K562 (cell line): Measurements from ENCODE around the gene FAM117B. TPM values are rescaled to one million over a fixed set of nuclear protein-coding genes. Genes with fewer than 3 reads are reported as not detected.

Experiments used
- ARID4B ChIP-seq: sonication (generic); formaldehyde crosslinking; IDR thresholded peaks from 2 replicates; pipeline ENCODE4 v1.8.0; 2022; ENCODE audit warnings: mild to moderate bottlenecking, missing genetic modification reagents
- CC2D1A ChIP-seq: fragments of 450-650 bp; IDR thresholded peaks from 2 replicates; pipeline ENCODE4 v1.6.1; 2017; ENCODE audit warnings: mild to moderate bottlenecking
- MEIS2 ChIP-seq: fragments of 450-650 bp; IDR thresholded peaks from 2 replicates; pipeline ENCODE4 v1.6.1; 2014; ENCODE audit warnings: mild to moderate bottlenecking; ENCODE audit not compliant: partially characterized antibody
- NR2C2 ChIP-seq, 2 experiments: fragments of 200-800 bp in 1 of 2; sonication (Bioruptor generic) in 1 of 2; sonication (generic) in 1 of 2; formaldehyde crosslinking in 1 of 2; IDR thresholded peaks; 2 replicates each; pipeline versions ENCODE4 v1.6.1 to v1.8.0; 2016 to 2022; ENCODE audit warnings: mild to moderate bottlenecking in 1 of 2, missing compliant biosample characterization in 1 of 2, missing genetic modification characterization in 1 of 2, missing genetic modification reagents in 1 of 2
- RBM22 ChIP-seq: fragments of 200-400 bp; formaldehyde crosslinking; IDR thresholded peaks from 2 replicates; pipeline ENCODE4 v1.6.1; 2018; ENCODE audit warnings: low read length, low read depth; ENCODE audit not compliant: poor library complexity, severe bottlenecking
- REST ChIP-seq, 2 experiments: fragments of 450-650 bp; formaldehyde crosslinking in 1 of 2; IDR thresholded peaks; 2 replicates each; pipeline versions ENCODE4 v1.4.0 to v1.6.1; 2014 to 2020; ENCODE audit warnings: mild to moderate bottlenecking in 2 of 2, borderline replicate concordance in 1 of 2, low read depth in 1 of 2
- RNF219 ChIP-seq: fragments of 250-450 bp; sonication (Bioruptor Pico); IDR thresholded peaks from 2 replicates; pipeline ENCODE4 v1.5.0; 2022; ENCODE audit warnings: mild to moderate bottlenecking
- TEAD2 ChIP-seq: fragments of 450-650 bp; IDR thresholded peaks from 2 replicates; pipeline ENCODE4 v1.6.1; 2016; ENCODE audit warnings: missing genetic modification characterization, control low read depth, missing compliant biosample characterization
- TEAD4 ChIP-seq, 2 experiments: sonication (generic) in 1 of 2; formaldehyde crosslinking in 1 of 2; IDR thresholded peaks; 2 replicates each; pipeline versions ENCODE4 v1.6.1 to v1.8.0; 2012 to 2022; ENCODE audit warnings: borderline replicate concordance in 1 of 2, inconsistent platforms in 1 of 2, low read length in 1 of 2, mild to moderate bottlenecking in 1 of 2, missing genetic modification reagents in 1 of 2
- polyA plus RNA-seq, 8 experiments: library from polyadenylated mRNA; depleted of rRNA in 4 of 8; stranded (reverse) in 5 of 8; unstranded in 3 of 8; fragments of >200 nt; fragmentation: Nextera tagmentation in 2 of 8; fragmentation: Illumina TruSeq in 1 of 8; extraction: Ambion mirVana in 2 of 8; extraction: Trizol in 1 of 8; gene quantifications; 2 replicates each; pipeline versions ENCODE4 v1.2.1 to v1.2.3, GENCODE V29; 2011 to 2014; ENCODE audit warnings: inconsistent platforms in 1 of 8, missing spikeins in 1 of 8
- total RNA-seq, 7 experiments: library from RNA; depleted of rRNA in 6 of 7; stranded (reverse); fragments of >200 nt in 6 of 7; fragmentation: Illumina TruSeq in 2 of 7; extraction: Trizol in 2 of 7; gene quantifications; 2 replicates each; pipeline versions ENCODE4 v1.2.1 to v1.2.3, GENCODE V29; 2011 to 2021; ENCODE audit warnings: low replicate concordance in 1 of 7

FAM117B gene
- total and polyA plus RNA-seq, 9 of the 15 experiments (the other 6 are each of a cell fraction or from before 2014, with no cell fraction given), result 1.6 to 5.2 (median 2.6) TPM

GRCh38 chr2:202588647-202589581 lies 45.9 kb upstream of the FAM117B start (continued):
- TF ChIP-seq REST (IDR thresholded peaks at IDR 0.05; ENCODE audit: borderline replicate concordance) (peak; percentile 66; the same call in 1 of the 2 replicates), REST (CRISPR knock-in tag; IDR thresholded peaks at IDR 0.05; ENCODE audit: low read depth) (no peak), NR2C2 (CRISPR knock-in tag; IDR thresholded peaks at IDR 0.05) (no peak), NR2C2 (tag; IDR thresholded peaks at IDR 0.05) (no peak), TEAD2 (no peak), MEIS2 (no peak), CC2D1A (peak; percentile 59; the same call in 1 of the 2 replicates), TEAD4 (IDR thresholded peaks at IDR 0.05; ENCODE audit: low read length) (no peak), TEAD4 (CRISPR knock-in tag; IDR thresholded peaks at IDR 0.05; ENCODE audit: borderline replicate concordance) (no peak), ARID4B (CRISPR knock-in tag) (no peak), RBM22 (no peak), RNF219 (no peak)
